ENCODE results near the gene SSBP1.

Gene SSBP1

GRCh38 chr7:141776374-141776773, 38.2 kb downstream of the SSBP1 start, which contains the start of gene TAS2R4:
TSS of gene TAS2R4 (plus strand) at chr7:141776674. CDS start at chr7:141778489, 1,815 bp downstream.
- DNase-seq (ENCODE audit: low spot score) = no peak

DNA sequence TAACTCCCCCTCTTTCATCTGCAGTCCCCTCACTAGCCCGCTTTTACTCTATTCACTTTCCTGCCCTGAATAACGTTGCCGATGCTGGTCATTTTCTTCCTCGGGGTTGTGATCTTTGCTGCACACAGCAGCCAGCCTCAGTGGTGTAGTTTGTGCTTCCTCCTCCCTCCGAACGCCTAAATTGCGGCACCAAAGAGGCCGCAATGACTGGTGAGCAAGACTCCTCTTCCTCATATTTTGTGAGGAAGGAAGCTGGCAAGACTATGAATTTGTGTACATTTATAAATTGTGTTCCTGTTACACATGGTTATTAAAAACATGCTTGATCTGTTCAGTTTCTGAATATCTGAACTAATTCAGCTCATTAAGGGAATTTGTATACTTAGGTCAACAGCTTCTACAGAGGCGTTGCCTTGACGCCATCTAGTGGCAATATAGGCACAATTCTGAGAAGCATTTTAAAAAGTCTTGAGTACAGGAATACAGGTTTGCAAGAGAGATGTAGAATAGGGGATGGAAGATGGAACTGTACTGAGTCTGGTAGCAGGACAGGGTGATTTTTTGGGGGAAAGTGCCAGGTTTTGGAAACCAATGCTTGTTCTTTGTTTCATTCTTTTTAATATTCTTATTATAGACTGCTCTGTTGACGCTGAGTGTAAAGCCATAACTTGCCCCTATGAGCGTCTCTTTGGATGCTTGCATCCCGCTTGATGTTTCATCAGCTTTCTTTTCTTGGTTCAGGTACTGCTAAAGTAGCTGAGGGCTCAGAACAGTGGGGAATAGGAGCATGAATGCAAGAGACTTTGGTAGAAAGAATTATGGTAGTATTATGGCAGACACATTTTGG, 47.8 kb downstream of the SSBP1 start:
- DNase-seq (ENCODE audit: low spot score) = peak; percentile 42

DNA sequence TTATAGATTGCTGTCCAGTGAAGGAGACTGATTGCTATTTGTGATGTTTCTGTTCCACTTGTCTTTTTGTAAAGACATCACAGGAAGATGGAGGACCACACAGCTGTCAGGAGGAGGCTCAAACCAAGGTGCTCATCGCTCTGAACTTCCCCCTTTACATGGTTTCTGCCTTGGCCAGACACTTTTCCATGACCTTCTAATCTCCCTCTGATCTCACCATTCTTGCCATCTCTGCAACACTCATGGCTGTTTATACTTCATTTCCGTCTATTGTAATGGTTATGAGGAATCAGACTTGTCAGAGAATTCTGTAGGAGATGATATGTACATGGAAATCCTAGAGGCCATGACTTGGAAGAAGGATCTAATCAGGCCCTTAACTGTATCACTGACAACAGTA, 50.1 kb downstream of the SSBP1 start:
- DNase-seq (ENCODE audit: low spot score) = no peak

DNA sequence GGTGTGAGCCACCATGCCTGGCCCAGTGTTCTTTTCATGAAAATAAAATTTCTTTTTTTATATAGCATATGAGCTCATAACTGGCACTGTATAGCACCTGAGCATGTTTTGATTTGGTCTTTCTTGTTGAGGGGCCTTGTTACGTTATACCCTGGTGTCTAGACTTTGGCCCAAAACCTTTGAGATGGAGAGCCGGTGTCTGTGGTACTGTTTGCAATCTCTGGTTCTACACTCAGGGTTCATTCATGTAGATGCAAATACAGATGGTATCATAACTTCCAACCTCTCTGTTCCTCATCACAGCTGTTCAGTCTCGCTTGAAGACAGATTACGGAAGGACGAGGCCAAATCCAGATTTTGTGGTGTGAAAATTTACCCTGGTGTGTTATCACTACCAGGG, 51.8 kb downstream of the SSBP1 start, which contains the start of gene TAS2R5:
TAS2R5 (plus strand) TSS at position 301 of the 400 bp plus-strand sequence. CDS start 145 bp downstream, outside the sequence.
- DNase-seq (ENCODE audit: low spot score) = no peak

DNA sequence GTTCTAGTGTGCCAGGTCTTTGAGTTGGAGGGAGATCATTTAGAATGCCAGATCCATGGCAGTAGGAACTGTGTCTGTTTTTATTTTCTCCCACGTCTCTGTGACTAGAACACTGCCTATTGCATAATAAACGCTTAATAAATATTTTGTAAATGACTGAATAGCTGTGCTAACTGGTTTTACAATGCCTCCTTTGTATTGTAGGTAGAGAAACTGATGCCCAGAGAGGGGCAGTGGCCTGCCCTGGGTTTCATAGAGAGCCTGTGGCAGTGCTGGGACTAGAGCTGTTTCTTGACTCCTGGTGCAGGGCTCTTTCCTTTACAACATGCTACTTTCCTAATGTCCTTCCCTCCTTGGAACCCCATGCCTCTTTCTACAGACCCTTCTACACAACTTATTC, 54.4 kb downstream of the SSBP1 start:
- no peak for DNase-seq (ENCODE audit: low spot score)

Measured in HuH-7.5 (cell line).